ENCODE results near the gene OR7G3. TPM values are rescaled to one million over a fixed set of nuclear protein-coding genes. Genes with fewer than 3 reads are reported as not detected.

The OR7G3 gene
- total and polyA plus RNA-seq, 7 experiments from 2014 or later = not detected

Other genes with a start within 250 kb of the OR7G3 start
- under 1 TPM in 2 of 5 experiments, not detected in 3; under 0.01 to 0.10 TPM for gene MUC16, start 116.5 kb downstream of the OR7G3 start, total RNA-seq
- not detected for gene MUC16, start 116.5 kb downstream of the OR7G3 start, polyA plus RNA-seq
- gene OR1M1, start 39.9 kb downstream of the OR7G3 start, total RNA-seq = not detected
- gene OR1M1, start 39.9 kb downstream of the OR7G3 start, polyA plus RNA-seq = not detected
- not detected for gene OR7G2, start 19.5 kb downstream of the OR7G3 start, total RNA-seq
- not detected for gene OR7G2, start 19.5 kb downstream of the OR7G3 start, polyA plus RNA-seq
- not detected for gene OR7G1, start 11.2 kb downstream of the OR7G3 start, total RNA-seq
- gene OR7G1, start 11.2 kb downstream of the OR7G3 start, polyA plus RNA-seq = not detected
- gene ZNF317, start 13.4 kb upstream of the OR7G3 start, total RNA-seq = 10 to 100 TPM; 39.4 to 75.5 (median 54.5) TPM
- 10 to 100 TPM; 33.3 to 38.4 TPM for gene ZNF317, start 13.4 kb upstream of the OR7G3 start, polyA plus RNA-seq
- under 1 TPM in 1 of 5 experiments, not detected in 4; 0.82 TPM for gene OR7D2, start 52.0 kb upstream of the OR7G3 start, total RNA-seq
- gene OR7D2, start 52.0 kb upstream of the OR7G3 start, polyA plus RNA-seq = not detected
- gene OR7D4, start 92.6 kb upstream of the OR7G3 start, total RNA-seq = not detected
- not detected for gene OR7D4, start 92.6 kb upstream of the OR7G3 start, polyA plus RNA-seq
- not detected for gene OR7E24, start 124.0 kb upstream of the OR7G3 start, total RNA-seq
- gene OR7E24, start 124.0 kb upstream of the OR7G3 start, polyA plus RNA-seq = not detected
- gene ZNF699, start 182.9 kb upstream of the OR7G3 start, total RNA-seq = 10 to 100 TPM in 4 of 5 experiments, 1 to 10 TPM in 1; 9.1 to 19.1 (median 15.5) TPM
- gene ZNF699, start 182.9 kb upstream of the OR7G3 start, polyA plus RNA-seq = 10 to 100 TPM in 1 of 2 donors, 1 to 10 TPM in 1; 9.8 to 28.5 TPM
- 10 to 100 TPM in 4 of 5 experiments, 1 to 10 TPM in 1; 9.1 to 58.2 (median 16.5) TPM for gene ZNF559, start 197.2 kb upstream of the OR7G3 start, total RNA-seq
- 10 to 100 TPM; 52.2 to 56.2 TPM for gene ZNF559, start 197.2 kb upstream of the OR7G3 start, polyA plus RNA-seq
- gene ZNF177, start 236.1 kb upstream of the OR7G3 start, total RNA-seq = 1 to 10 TPM in 3 of 5 experiments, under 1 TPM in 2; 0.21 to 4.3 (median 1.1) TPM
- 1 to 10 TPM in 1 of 2 donors, under 1 TPM in 1; 0.73 to 1.2 TPM for gene ZNF177, start 236.1 kb upstream of the OR7G3 start, polyA plus RNA-seq

Data from naive thymus-derived CD4-positive, alpha-beta T cell (primary cell).